GM23338 (cell line): ENCODE results near the gene ATF7IP.

Experiments
- CREB1 ChIP-seq: fragments of 250-450 bp; sonication (Bioruptor Pico); IDR thresholded peaks from 2 replicates; pipeline ENCODE4 v1.5.0; 2020; ENCODE audit warnings: low read depth, mild to moderate bottlenecking, moderate library complexity
- CTCF ChIP-seq, 2 experiments: fragments of 200-600 bp in 1 of 2; sonication (generic) in 1 of 2; conservative IDR thresholded peaks; 2 replicates each; pipeline versions ENCODE4 v1.5.1 to v1.6.1; 2016 to 2017; ENCODE audit warnings: antibody characterized with exemption in 2 of 2, low read depth in 2 of 2, mild to moderate bottlenecking in 2 of 2, moderate library complexity in 1 of 2
- EZH2 ChIP-seq: fragments of 200-600 bp; sonication (generic); IDR thresholded peaks from one replicate; pipeline ENCODE4 v1.8.0; 2017; ENCODE audit warnings: antibody characterized with exemption, mild to moderate bottlenecking, low read depth; ENCODE audit not compliant: unreplicated experiment
- EZH2phosphoT487 ChIP-seq: fragments of 200-600 bp; sonication (generic); IDR thresholded peaks from one replicate; pipeline ENCODE4 v1.8.1; 2018; ENCODE audit warnings: antibody characterized with exemption; ENCODE audit not compliant: unreplicated experiment
- JUNB ChIP-seq: IDR thresholded peaks from one replicate; pipeline ENCODE4 v1.6.1; 2016; ENCODE audit warnings: antibody characterized with exemption; ENCODE audit not compliant: unreplicated experiment
- NANOG ChIP-seq: IDR thresholded peaks from 2 replicates; pipeline ENCODE4 v1.6.1; 2016; ENCODE audit warnings: antibody characterized with exemption, borderline replicate concordance
- POLR2AphosphoS5 ChIP-seq: IDR thresholded peaks from 2 replicates; pipeline ENCODE4 v1.6.1; 2016; ENCODE audit warnings: antibody characterized with exemption, low read depth
- REST ChIP-seq: IDR thresholded peaks from one replicate; pipeline ENCODE4 v1.6.1; 2018; ENCODE audit warnings: antibody characterized with exemption; ENCODE audit not compliant: unreplicated experiment

GRCh38 chr12:14366209-14367039 is 942 bp downstream of the ATF7IP start:
- TF ChIP-seq EZH2 (no peak), CREB1 (CRISPR knock-in tag) (no peak), EZH2phosphoT487 (no peak), CTCF (conservative IDR thresholded peaks at IDR 0.05; ENCODE audit: low read depth in 2 of 2) (peak in 1 of 2 experiments; percentile 50; a peak in 3 of 4 replicates), REST (no peak), POLR2AphosphoS5 (no peak), NANOG (no peak), JUNB (no peak)
